ENCODE data around the gene TMEM169. TPM values are rescaled to one million over a fixed set of nuclear protein-coding genes. Genes with fewer than 3 reads are reported as not detected.

TMEM169 gene
- polyA plus RNA-seq, 4 donors = 0.54 to 3.2 (median 0.90) TPM

DNA sequence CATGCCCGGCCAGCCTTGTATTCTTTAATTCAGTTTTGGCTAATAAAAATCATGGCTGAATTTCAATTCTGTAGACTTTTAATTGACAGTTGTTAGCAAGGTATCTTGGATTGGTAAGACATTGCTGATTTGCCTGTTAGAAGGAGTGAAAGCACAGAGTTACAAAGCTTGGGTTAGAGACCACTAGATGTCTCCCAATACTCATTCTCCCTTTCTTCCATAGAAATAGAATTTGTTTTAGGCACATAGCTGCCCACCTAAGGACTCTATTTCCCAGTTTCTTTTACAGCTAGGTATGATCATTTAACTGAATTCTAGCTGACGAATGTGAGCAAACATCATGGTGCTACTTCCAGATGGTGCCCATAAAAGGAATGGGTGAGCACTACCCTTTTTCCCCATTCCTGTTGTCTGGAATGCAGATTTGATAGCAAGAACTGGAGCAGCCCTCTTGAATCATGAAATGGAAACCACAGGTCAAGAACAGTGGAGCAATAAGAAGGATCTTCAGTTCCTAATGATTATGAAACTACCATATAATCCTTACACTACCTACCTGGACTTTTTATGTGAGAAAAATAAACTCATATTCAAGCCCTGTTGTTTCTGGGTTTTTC lies 17.6 kb upstream of the TMEM169 start:
- Histone ChIP-seq H3K9me3 (ENCODE audit: control insufficient read depth in 2 of 2, insufficient read depth in 1 of 2, low read depth in 1 of 2, low read length in 1 of 2) (no peaks in the 10 kb centered on the region), H3K27ac (ENCODE audit: low read depth in 1 of 3, low read length in 2 of 3) (no peak overlapping the region), H3K36me3 (ENCODE audit: control insufficient read depth in 3 of 3, insufficient read depth in 2 of 3, low read depth in 1 of 3, low read length in 3 of 3) (peaks cover 2 to 19% (median 15%) of the 10 kb centered on the region in 3 donors), H3K27me3 (ENCODE audit: control insufficient read depth in 3 of 3, insufficient read depth in 3 of 3, low read length in 3 of 3) (no peaks in the 10 kb centered on the region), H3K4me1 (ENCODE audit: control insufficient read depth in 3 of 3, insufficient read depth in 2 of 3, low read depth in 1 of 3, low read length in 2 of 3) (no peaks in the 10 kb centered on the region), H3K4me3 (ENCODE audit: low read depth in 1 of 3, low read length in 3 of 3) (no peak overlapping the region)
- WGBS, 3 donors = 83 to 94% (median 86%) methylated on average over 2 of the region's 2 CpGs
- FAIRE-seq (no peak), DNase-seq (no peak)

DNA sequence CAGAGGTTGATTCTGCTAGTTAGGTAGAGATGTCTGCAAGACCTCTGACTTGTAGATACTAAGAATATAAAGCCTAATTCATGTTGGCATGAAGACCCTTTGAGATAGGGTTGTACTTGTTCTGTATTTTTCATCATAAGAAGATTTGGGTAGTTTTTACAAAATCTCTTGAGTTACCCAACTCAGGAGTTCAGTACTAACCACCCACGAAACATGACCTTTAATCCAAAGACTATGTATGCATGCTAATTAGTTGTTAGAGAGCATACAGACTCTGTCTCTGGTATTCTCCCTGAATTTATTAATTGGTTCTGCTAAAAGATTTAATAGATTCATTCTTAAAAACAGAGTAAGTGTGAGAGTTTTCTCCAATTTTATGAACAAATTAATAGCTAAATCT lies 17.1 kb upstream of the TMEM169 start:
- no peak overlapping the region for H3K4me3 ChIP-seq (ENCODE audit: low read depth in 1 of 3, low read length in 3 of 3)
- peaks cover 2 to 19% (median 16%) of the 10 kb centered on the region in 3 donors for H3K36me3 ChIP-seq (ENCODE audit: control insufficient read depth in 3 of 3, insufficient read depth in 2 of 3, low read depth in 1 of 3, low read length in 3 of 3)
- 53 to 77% (median 75%) methylated on average over 1 of the region's 1 CpG for WGBS, 3 donors
- no peak for DNase-seq
- H3K27me3 ChIP-seq (ENCODE audit: control insufficient read depth in 3 of 3, insufficient read depth in 3 of 3, low read length in 3 of 3) = no peaks in the 10 kb centered on the region
- FAIRE-seq = no peak
- no peaks in the 10 kb centered on the region for H3K9me3 ChIP-seq (ENCODE audit: control insufficient read depth in 2 of 2, insufficient read depth in 1 of 2, low read depth in 1 of 2, low read length in 1 of 2)
- H3K27ac ChIP-seq (ENCODE audit: low read depth in 1 of 3, low read length in 2 of 3) = no peak overlapping the region
- no peaks in the 10 kb centered on the region for H3K4me1 ChIP-seq (ENCODE audit: control insufficient read depth in 3 of 3, insufficient read depth in 2 of 3, low read depth in 1 of 3, low read length in 2 of 3)

DNA sequence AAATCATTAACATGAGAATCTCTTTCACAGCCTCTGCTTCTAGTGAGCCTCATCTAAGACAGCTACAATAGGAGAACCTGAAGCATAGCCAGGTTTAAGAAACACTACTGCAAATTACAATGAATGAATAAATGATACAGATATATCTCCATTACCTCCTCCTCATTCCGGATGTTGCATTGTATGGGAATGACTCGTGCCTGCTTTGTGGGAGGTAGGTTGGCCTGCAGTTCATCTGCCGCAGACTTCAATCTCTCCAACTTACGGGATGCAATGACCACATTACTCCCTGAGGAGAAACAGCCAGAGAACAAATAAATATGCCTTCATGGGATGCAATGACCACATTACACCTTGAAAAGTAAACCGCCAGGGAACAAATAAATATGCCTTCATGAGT lies 15.5 kb upstream of the TMEM169 start:
- no peak overlapping the region for H3K27ac ChIP-seq (ENCODE audit: low read depth in 1 of 3, low read length in 2 of 3)
- no peaks in the 10 kb centered on the region for H3K27me3 ChIP-seq (ENCODE audit: control insufficient read depth in 3 of 3, insufficient read depth in 3 of 3, low read length in 3 of 3)
- no peak overlapping the region for H3K4me3 ChIP-seq (ENCODE audit: low read depth in 1 of 3, low read length in 3 of 3)
- no peaks in the 10 kb centered on the region for H3K9me3 ChIP-seq (ENCODE audit: control insufficient read depth in 2 of 2, insufficient read depth in 1 of 2, low read depth in 1 of 2, low read length in 1 of 2)
- 90 to 92% (median 92%) methylated on average over 5 of the region's 5 CpGs for WGBS, 3 donors
- no peak for DNase-seq
- FAIRE-seq = no peak
- H3K4me1 ChIP-seq (ENCODE audit: control insufficient read depth in 3 of 3, insufficient read depth in 2 of 3, low read depth in 1 of 3, low read length in 2 of 3) = peaks cover 0 to 10% (median 0%) of the 10 kb centered on the region in 3 donors
- H3K36me3 ChIP-seq (ENCODE audit: control insufficient read depth in 3 of 3, insufficient read depth in 2 of 3, low read depth in 1 of 3, low read length in 3 of 3) = peaks cover 2 to 13% (median 11%) of the 10 kb centered on the region in 3 donors

DNA sequence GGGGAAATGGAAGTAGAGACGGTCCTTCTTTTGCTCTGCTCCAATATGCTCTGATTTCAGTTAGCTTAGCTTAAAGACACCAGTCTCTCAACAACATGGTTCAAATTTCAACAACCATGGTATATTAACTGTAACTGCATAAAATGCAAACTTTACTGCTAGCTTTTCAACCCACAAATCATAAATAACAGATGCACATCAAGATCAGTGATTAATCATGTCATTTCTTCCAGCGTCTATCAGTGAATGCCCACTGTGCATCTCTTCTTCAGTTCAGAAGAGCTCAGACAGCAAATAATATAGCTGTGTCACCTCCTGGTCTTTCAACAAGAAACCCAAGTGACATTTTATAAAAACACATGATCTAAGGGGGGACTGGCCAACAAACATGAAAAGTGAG lies 12.7 kb upstream of the TMEM169 start:
- FAIRE-seq = no peak

DNA sequence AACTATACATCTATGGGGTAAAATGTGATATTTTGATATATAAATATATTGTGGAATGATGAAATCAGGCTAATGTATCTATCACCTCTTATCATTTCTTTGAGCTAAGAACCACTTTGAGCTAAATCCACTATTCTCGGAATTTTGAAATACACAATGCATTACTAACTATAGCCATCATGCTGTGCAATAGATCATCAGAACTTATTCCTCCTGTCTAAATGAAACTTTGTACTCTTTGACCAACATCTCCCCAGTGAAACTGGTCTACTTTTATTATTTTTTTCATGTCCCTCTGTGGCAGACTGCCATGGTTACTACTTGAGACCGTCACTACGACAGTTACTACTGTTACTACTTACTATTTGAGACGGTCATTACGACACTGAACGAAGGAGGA lies 11.5 kb upstream of the TMEM169 start:
- Histone ChIP-seq H3K27me3 (ENCODE audit: control insufficient read depth in 3 of 3, insufficient read depth in 3 of 3, low read length in 3 of 3) (no peaks in the 10 kb centered on the region), H3K27ac (ENCODE audit: low read depth in 1 of 3, low read length in 2 of 3) (peak overlapping the region in 1 of 3 donors; percentile 27), H3K9me3 (ENCODE audit: control insufficient read depth in 2 of 2, insufficient read depth in 1 of 2, low read depth in 1 of 2, low read length in 1 of 2) (no peaks in the 10 kb centered on the region), H3K36me3 (ENCODE audit: control insufficient read depth in 3 of 3, insufficient read depth in 2 of 3, low read depth in 1 of 3, low read length in 3 of 3) (peaks cover 2 to 9% (median 7%) of the 10 kb centered on the region in 3 donors), H3K4me3 (ENCODE audit: low read depth in 1 of 3, low read length in 3 of 3) (no peak overlapping the region), H3K4me1 (ENCODE audit: control insufficient read depth in 3 of 3, insufficient read depth in 2 of 3, low read depth in 1 of 3, low read length in 2 of 3) (peaks cover 0 to 34% (median 2%) of the 10 kb centered on the region in 3 donors)
- FAIRE-seq (no peak), DNase-seq (no peak)
- WGBS, 3 donors = 82 to 86% (median 86%) methylated on average over 6 of the region's 6 CpGs

More for the DNA sequence above, 12.7 kb upstream of the TMEM169 start:
- no peak overlapping the region for H3K4me3 ChIP-seq (ENCODE audit: low read depth in 1 of 3, low read length in 3 of 3)
- no peaks in the 10 kb centered on the region for H3K27me3 ChIP-seq (ENCODE audit: control insufficient read depth in 3 of 3, insufficient read depth in 3 of 3, low read length in 3 of 3)
- 82 to 91% (median 90%) methylated on average over 2 of the region's 2 CpGs for WGBS, 3 donors
- H3K4me1 ChIP-seq (ENCODE audit: control insufficient read depth in 3 of 3, insufficient read depth in 2 of 3, low read depth in 1 of 3, low read length in 2 of 3) = peaks cover 0 to 28% (median 0%) of the 10 kb centered on the region in 3 donors
- H3K9me3 ChIP-seq (ENCODE audit: control insufficient read depth in 2 of 2, insufficient read depth in 1 of 2, low read depth in 1 of 2, low read length in 1 of 2) = no peaks in the 10 kb centered on the region
- peaks cover 2 to 12% (median 7%) of the 10 kb centered on the region in 3 donors for H3K36me3 ChIP-seq (ENCODE audit: control insufficient read depth in 3 of 3, insufficient read depth in 2 of 3, low read depth in 1 of 3, low read length in 3 of 3)
- H3K27ac ChIP-seq (ENCODE audit: low read depth in 1 of 3, low read length in 2 of 3) = no peak overlapping the region
- no peak for DNase-seq

DNA sequence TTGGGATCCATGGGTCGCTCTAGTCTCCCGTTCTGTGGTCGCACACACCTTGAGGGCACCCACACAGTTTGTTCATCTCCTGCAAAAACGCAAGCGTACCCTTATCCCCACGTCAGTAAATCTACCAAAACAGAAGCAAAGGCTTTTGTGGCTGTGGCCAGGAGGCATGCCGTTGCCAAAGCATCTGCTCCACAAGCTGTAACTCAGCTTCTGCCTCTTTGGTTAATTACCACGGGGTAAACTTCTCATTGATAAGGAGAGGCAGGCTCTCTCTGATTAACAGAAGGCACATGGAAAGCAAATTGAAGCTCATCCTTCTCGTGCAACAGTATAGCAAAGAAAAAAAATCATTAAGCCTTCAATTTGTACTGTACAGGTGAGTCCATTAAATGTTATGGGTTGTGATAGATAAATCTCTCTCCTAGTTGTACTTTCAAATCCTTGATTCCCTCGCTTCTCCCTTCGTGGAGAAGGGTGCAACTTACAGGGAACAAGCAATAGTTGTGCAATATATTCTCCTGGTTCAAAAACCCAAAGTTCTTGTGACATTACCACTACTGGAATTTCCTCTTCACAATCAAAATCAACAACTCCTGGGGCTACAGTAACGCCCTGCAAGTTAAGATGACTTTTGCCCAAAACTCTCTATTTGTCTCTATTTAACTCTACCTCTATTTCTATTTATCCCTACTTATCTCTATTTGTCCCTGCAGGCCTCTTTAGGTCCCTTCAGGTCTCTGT lies 10.4 kb upstream of the TMEM169 start:
- DNase-seq = no peak
- H3K4me1 ChIP-seq (ENCODE audit: control insufficient read depth in 3 of 3, insufficient read depth in 2 of 3, low read depth in 1 of 3, low read length in 2 of 3) = peaks cover 0 to 39% (median 2%) of the 10 kb centered on the region in 3 donors
- H3K9me3 ChIP-seq (ENCODE audit: control insufficient read depth in 2 of 2, insufficient read depth in 1 of 2, low read depth in 1 of 2, low read length in 1 of 2) = no peaks in the 10 kb centered on the region
- no peak overlapping the region for H3K4me3 ChIP-seq (ENCODE audit: low read depth in 1 of 3, low read length in 3 of 3)
- no peak overlapping the region for H3K27ac ChIP-seq (ENCODE audit: low read depth in 1 of 3, low read length in 2 of 3)
- no peak for FAIRE-seq
- H3K27me3 ChIP-seq (ENCODE audit: control insufficient read depth in 3 of 3, insufficient read depth in 3 of 3, low read length in 3 of 3) = no peaks in the 10 kb centered on the region
- H3K36me3 ChIP-seq (ENCODE audit: control insufficient read depth in 3 of 3, insufficient read depth in 2 of 3, low read depth in 1 of 3, low read length in 3 of 3) = peaks cover 0 to 3% (median 3%) of the 10 kb centered on the region in 3 donors
- WGBS, 3 donors = 37 to 72% (median 61%) methylated on average over 12 of the region's 12 CpGs

DNA sequence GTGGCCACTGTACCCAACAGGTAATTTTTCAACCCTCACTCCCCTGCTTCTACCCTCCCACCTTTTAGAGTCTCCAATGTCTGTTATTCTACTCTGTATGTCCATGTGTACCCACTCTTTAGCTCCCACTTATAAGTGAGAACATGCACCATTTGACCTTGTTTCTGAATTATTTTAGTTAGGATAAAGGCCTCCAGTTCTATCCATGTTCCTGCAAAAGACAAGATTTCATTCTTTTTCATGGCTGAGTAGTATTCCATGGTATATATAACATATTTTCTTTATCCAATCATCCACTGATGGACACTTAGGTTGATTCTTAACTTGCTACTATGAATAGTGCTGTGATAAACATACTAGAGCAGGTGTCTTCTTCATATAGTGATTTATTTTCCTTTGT lies 9.2 kb upstream of the TMEM169 start:
- no peak for DNase-seq
- H3K27ac ChIP-seq (ENCODE audit: low read depth in 1 of 3, low read length in 2 of 3) = no peak overlapping the region
- H3K36me3 ChIP-seq (ENCODE audit: control insufficient read depth in 3 of 3, insufficient read depth in 2 of 3, low read depth in 1 of 3, low read length in 3 of 3) = peaks cover 0 to 3% (median 3%) of the 10 kb centered on the region in 3 donors
- no peaks in the 10 kb centered on the region for H3K9me3 ChIP-seq (ENCODE audit: control insufficient read depth in 2 of 2, insufficient read depth in 1 of 2, low read depth in 1 of 2, low read length in 1 of 2)
- peaks cover 0 to 48% (median 4%) of the 10 kb centered on the region in 3 donors for H3K4me1 ChIP-seq (ENCODE audit: control insufficient read depth in 3 of 3, insufficient read depth in 2 of 3, low read depth in 1 of 3, low read length in 2 of 3)
- no peak overlapping the region for H3K4me3 ChIP-seq (ENCODE audit: low read depth in 1 of 3, low read length in 3 of 3)
- FAIRE-seq = no peak
- no peaks in the 10 kb centered on the region for H3K27me3 ChIP-seq (ENCODE audit: control insufficient read depth in 3 of 3, insufficient read depth in 3 of 3, low read length in 3 of 3)

DNA sequence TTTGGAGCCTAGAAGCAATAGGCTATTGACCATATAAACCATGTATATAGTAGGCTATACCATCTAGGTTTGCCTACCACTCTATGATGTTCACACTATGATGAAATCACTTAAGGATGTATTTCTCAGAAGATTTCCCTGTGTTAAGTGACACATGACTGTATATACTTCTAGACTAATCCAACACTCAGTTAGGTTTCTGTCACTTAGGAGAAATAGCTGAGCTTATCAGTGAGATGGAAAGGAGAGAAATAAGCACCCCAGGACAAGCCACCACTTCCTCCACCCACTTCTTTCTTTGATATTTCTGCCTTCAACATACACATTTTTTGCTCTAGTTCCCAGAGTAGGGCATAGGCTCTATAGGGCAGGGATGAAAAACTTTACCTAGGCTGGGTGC lies 7.9 kb upstream of the TMEM169 start:
- Histone ChIP-seq H3K27me3 (ENCODE audit: control insufficient read depth in 3 of 3, insufficient read depth in 3 of 3, low read length in 3 of 3) (no peaks in the 10 kb centered on the region), H3K4me3 (ENCODE audit: low read depth in 1 of 3, low read length in 3 of 3) (no peak overlapping the region), H3K36me3 (ENCODE audit: control insufficient read depth in 3 of 3, insufficient read depth in 2 of 3, low read depth in 1 of 3, low read length in 3 of 3) (peaks cover 0 to 6% (median 3%) of the 10 kb centered on the region in 3 donors), H3K9me3 (ENCODE audit: control insufficient read depth in 2 of 2, insufficient read depth in 1 of 2, low read depth in 1 of 2, low read length in 1 of 2) (no peaks in the 10 kb centered on the region), H3K27ac (ENCODE audit: low read depth in 1 of 3, low read length in 2 of 3) (peak overlapping the region in 1 of 3 donors; percentile 62), H3K4me1 (ENCODE audit: control insufficient read depth in 3 of 3, insufficient read depth in 2 of 3, low read depth in 1 of 3, low read length in 2 of 3) (peaks cover 4 to 53% (median 5%) of the 10 kb centered on the region in 3 donors)
- DNase-seq (no peak), FAIRE-seq (no peak)

Data from small intestine (tissue), 7 donors.